DND-41 (cell line): ENCODE data around the gene CTDSP2.

ENCODE experiments used
- ATAC-seq: fragments of 200-7000 bp; cut with Tn5 transposase; 3 replicates; pipeline ENCODE4 v1.9.1; 2021; ENCODE audit warnings: low read depth; ENCODE audit not compliant: insufficient read depth
- DNase-seq: peaks from one replicate; pipeline ENCODE4 v3.0.0-alpha.2; 2020
- H2AFZ ChIP-seq: 2 replicates; pipeline ENCODE4 v1.6.0; 2012; ENCODE audit warnings: low read depth, low read length
- H3K27ac ChIP-seq: 2 replicates; pipeline ENCODE4 v1.5.1; 2012; ENCODE audit warnings: low read length, inconsistent platforms
- H3K27me3 ChIP-seq: fragments of 200-600 bp; sonication (generic); 2 replicates; pipeline ENCODE4 v1.6.0; 2012; ENCODE audit warnings: low read length, mild to moderate bottlenecking, inconsistent platforms; ENCODE audit not compliant: insufficient read depth, poor library complexity
- H3K36me3 ChIP-seq: 2 replicates; pipeline ENCODE4 v1.5.1; 2012; ENCODE audit warnings: low read length, inconsistent platforms; ENCODE audit not compliant: insufficient read depth
- H3K4me1 ChIP-seq: 2 replicates; pipeline ENCODE4 v1.5.1; 2012; ENCODE audit warnings: mild to moderate bottlenecking, low read length; ENCODE audit not compliant: insufficient read depth
- H3K4me2 ChIP-seq: 2 replicates; pipeline ENCODE4 v1.6.0; 2012; ENCODE audit warnings: mild to moderate bottlenecking, moderate library complexity, low read length, inconsistent platforms; ENCODE audit not compliant: insufficient read depth
- H3K4me3 ChIP-seq, 2 experiments: fragments of 200-600 bp in 1 of 2; shearing (Covaris generic) in 1 of 2; 2 replicates each; pipeline ENCODE4 v1.5.1; 2012 to 2016; ENCODE audit warnings: inconsistent platforms in 2 of 2, low read length in 2 of 2, mild to moderate bottlenecking in 2 of 2, low read depth in 1 of 2, moderate library complexity in 1 of 2
- H3K79me2 ChIP-seq: 2 replicates; pipeline ENCODE4 v1.6.0; 2012; ENCODE audit warnings: low read length, inconsistent platforms; ENCODE audit not compliant: insufficient read depth
- H3K9ac ChIP-seq: 2 replicates; pipeline ENCODE4 v1.6.0; 2012; ENCODE audit warnings: low read depth, mild to moderate bottlenecking, inconsistent platforms, low read length, moderate library complexity
- H3K9me3 ChIP-seq: 2 replicates; pipeline ENCODE4 v1.5.1; 2012; ENCODE audit warnings: low read length, moderate library complexity, mild to moderate bottlenecking, inconsistent platforms; ENCODE audit not compliant: insufficient read depth, severe bottlenecking
- H4K20me1 ChIP-seq: 2 replicates; pipeline ENCODE4 v1.6.0; 2012; ENCODE audit warnings: low read length; ENCODE audit not compliant: insufficient read depth
- CTCF ChIP-seq: IDR thresholded peaks from 2 replicates; pipeline ENCODE4 v1.5.1; 2012; ENCODE audit warnings: borderline replicate concordance, low read length, moderate library complexity, mild to moderate bottlenecking; ENCODE audit not compliant: poor library complexity, severe bottlenecking; ENCODE audit errors: extremely low read depth
- EZH2 ChIP-seq: IDR thresholded peaks from 3 replicates; pipeline ENCODE4 v1.6.1; 2012; ENCODE audit warnings: borderline replicate concordance, low read depth, mild to moderate bottlenecking, moderate library complexity, low read length, inconsistent platforms; ENCODE audit not compliant: severe bottlenecking

The CTDSP2 gene

GRCh38 chr12:57826966-57827365, 19.6 kb downstream of the CTDSP2 start:
- Histone ChIP-seq H3K27ac (no peak overlapping the region), H4K20me1 (peaks cover 45% of the 10 kb centered on the region), H3K36me3 (peaks cover 78% of the 10 kb centered on the region), H3K4me2 (no peak overlapping the region), H3K9me3 (no peaks in the 10 kb centered on the region), H3K4me1 (no peaks in the 10 kb centered on the region), H3K4me3 (no peak overlapping the region), H3K9ac (no peak overlapping the region), H3K79me2 (peaks cover 30% of the 10 kb centered on the region), H2AFZ (no peak overlapping the region), H3K27me3 (no peaks in the 10 kb centered on the region)
- DNase-seq = no peak
- no peak for TF ChIP-seq CTCF
- TF ChIP-seq EZH2 = no peak
- ATAC-seq = no peak

- no peaks in the 10 kb centered on the region for H3K4me1 ChIP-seq
- no peak for DNase-seq
- H3K36me3 ChIP-seq = peaks cover 84% of the 10 kb centered on the region
- H3K27ac ChIP-seq = no peak overlapping the region
- H2AFZ ChIP-seq = no peak overlapping the region
- TF ChIP-seq CTCF = no peak
- no peak for TF ChIP-seq EZH2
- no peak overlapping the region for H3K4me3 ChIP-seq
- no peaks in the 10 kb centered on the region for H3K27me3 ChIP-seq
- H3K9ac ChIP-seq = no peak overlapping the region
- no peaks in the 10 kb centered on the region for H3K9me3 ChIP-seq
- H3K4me2 ChIP-seq = no peak overlapping the region
- peaks cover 39% of the 10 kb centered on the region for H4K20me1 ChIP-seq
- ATAC-seq = no peak
- H3K79me2 ChIP-seq = peaks cover 24% of the 10 kb centered on the region
These were observed 20.1 kb downstream of the CTDSP2 start for GRCh38 chr12:57826400-57826799.

GRCh38 chr12:57825451-57825850, 21.1 kb downstream of the CTDSP2 start:
- no peaks in the 10 kb centered on the region for H3K9me3 ChIP-seq
- no peaks in the 10 kb centered on the region for H3K27me3 ChIP-seq
- no peak overlapping the region for H2AFZ ChIP-seq
- H3K27ac ChIP-seq = no peak overlapping the region
- no peak overlapping the region for H3K4me2 ChIP-seq
- H3K4me1 ChIP-seq = no peaks in the 10 kb centered on the region
- ATAC-seq (no peak), DNase-seq (no peak)
- H3K36me3 ChIP-seq = peaks cover 88% of the 10 kb centered on the region
- TF ChIP-seq EZH2 = no peak
- no peak for TF ChIP-seq CTCF
- H4K20me1 ChIP-seq = peaks cover 37% of the 10 kb centered on the region
- H3K79me2 ChIP-seq = peaks cover 14% of the 10 kb centered on the region
- H3K4me3 ChIP-seq = no peak overlapping the region
- no peak overlapping the region for H3K9ac ChIP-seq

DNA sequence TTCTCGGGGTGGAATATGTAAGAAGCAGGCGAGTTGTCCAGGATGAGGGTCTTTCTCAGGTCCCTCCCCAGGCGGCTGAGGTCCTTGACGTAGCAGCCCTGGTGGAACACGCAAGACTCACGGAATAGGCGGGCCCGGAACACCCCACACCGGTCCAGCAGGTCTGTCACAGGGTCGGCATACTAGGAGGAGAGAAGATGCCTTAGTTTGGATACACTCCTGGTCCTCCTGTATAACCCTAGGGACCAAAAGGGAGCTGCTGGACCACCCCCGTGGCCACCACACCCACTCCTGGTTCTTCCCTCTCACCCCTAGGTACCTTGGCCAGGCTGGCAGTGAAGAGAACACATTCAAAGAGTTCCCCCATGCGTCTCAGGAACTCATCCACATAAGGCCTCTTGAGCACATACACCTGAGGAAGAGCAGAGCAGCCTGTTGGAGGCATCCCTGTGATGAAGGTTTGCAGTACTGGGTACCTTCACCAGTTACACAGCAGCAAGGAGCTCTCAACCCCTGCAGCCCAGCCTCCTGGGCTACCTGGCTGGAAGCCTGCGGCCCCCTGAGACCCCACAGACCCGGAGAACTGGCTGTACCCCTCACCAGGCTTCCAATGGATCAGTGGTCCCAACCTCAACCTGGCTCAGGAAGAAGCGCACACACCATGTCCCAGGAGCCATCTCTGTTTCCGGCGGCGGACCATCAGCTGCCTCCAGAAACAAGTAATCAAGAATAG, 22.5 kb downstream of the CTDSP2 start:
- Histone ChIP-seq H3K79me2 (peaks cover 1% of the 10 kb centered on the region), H2AFZ (no peak overlapping the region), H3K4me3 (no peak overlapping the region), H3K9ac (no peak overlapping the region), H3K9me3 (no peaks in the 10 kb centered on the region), H4K20me1 (peaks cover 23% of the 10 kb centered on the region), H3K4me1 (no peaks in the 10 kb centered on the region), H3K27me3 (no peaks in the 10 kb centered on the region), H3K36me3 (peaks cover 79% of the 10 kb centered on the region), H3K4me2 (no peak overlapping the region), H3K27ac (no peak overlapping the region)
- no peak for DNase-seq
- ATAC-seq = no peak; the same call in 2 of the 3 replicates
- TF ChIP-seq CTCF = no peak
- TF ChIP-seq EZH2 = no peak
